Fibroblast of peridontal ligament (primary cell): Measurements from ENCODE around the gene AIRE.

Experiments
- DNase-seq: peaks from one replicate; pipeline ENCODE4 v3.0.0-alpha.2; 2010; ENCODE audit errors: extremely low read depth

The AIRE gene

DNA sequence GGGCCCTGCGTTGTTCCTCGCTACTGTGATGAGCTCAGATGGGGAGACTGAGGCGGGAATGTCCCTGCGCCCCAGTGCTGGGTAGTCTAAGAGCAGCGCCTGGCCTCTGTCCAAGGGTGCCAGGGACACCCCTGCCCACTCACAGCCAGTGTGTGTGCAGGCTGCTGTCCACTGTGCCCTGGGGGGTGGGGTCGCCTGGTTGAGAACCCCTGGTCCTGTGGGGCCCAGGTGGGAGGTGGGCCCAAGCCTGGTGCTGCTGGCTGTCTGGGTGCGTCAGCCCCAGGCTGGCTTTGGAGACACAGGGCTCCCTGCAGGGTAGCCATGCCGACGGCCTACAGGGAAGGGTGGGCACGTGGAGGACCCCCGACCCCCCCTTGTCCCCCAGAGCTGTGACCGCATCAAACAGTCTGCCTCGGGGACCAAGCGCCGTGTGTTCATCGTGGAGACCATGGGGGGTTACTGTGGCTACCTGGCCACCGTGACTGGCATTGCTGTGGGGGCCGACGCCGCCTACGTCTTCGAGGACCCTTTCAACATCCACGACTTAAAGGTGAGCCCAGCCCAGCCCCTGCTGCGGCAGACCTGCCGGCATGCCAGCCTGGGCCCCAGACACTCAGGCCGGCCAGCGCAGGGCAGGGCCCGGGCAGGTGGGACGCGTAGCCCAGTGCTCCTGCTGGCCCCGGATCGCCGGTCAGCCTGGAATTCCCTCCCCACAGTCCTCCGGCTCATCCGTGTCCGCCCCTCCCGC is 38.6 kb downstream of the AIRE start:
- no peak for DNase-seq

GRCh38 chr21:44324854-44325107 is 39.1 kb downstream of the AIRE start:
- DNase-seq, result no peak

GRCh38 chr21:44325386-44326271 is 40.0 kb downstream of the AIRE start:
- no peak for DNase-seq

- DNase-seq, result no peak
Observed at GRCh38 chr21:44326272-44326647, 40.6 kb downstream of the AIRE start.

DNA sequence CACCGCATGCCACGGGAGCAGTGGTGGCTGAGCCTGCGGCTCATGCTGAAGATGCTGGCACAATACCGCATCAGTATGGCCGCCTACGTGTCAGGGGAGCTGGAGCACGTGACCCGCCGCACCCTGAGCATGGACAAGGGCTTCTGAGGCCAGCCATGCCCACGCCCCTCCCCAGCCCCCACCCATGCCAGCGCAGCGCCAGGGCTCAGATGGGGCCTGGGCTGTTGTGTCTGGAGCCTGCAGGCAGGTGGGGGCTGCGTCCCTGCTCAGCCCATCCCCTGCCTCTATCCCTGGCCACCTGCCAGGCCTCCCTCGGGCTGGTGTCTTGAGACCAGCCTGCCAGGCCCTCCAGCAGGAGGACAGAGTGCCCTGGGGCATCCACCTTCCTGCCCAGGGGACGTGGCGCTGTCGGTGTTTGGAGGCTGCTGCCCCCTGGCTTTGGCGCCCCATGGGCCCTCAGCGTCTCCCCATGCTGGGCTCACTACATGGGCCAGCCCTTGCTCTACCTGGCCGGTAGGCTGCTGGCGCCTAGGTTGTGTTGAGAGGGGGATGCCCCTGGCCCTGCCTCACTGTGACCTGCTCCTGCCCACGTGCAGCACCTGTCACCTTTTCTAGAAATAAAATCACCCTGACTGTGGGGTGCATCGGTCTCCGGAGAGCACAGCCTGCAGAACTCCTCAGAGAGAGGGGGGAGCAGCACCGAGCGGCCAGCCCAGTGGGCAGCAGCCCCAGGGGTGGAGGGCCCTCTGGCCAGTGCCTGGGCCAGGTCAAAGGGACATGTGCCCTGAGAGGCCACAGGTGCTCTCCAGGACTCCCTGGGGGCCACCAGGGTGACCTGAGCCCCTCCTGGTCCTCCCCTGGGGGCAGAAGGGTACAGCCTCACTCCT is 41.3 kb downstream of the AIRE start:
- no peak for DNase-seq

GRCh38 chr21:44327603-44327974 is 41.9 kb downstream of the AIRE start:
- no peak for DNase-seq

DNA sequence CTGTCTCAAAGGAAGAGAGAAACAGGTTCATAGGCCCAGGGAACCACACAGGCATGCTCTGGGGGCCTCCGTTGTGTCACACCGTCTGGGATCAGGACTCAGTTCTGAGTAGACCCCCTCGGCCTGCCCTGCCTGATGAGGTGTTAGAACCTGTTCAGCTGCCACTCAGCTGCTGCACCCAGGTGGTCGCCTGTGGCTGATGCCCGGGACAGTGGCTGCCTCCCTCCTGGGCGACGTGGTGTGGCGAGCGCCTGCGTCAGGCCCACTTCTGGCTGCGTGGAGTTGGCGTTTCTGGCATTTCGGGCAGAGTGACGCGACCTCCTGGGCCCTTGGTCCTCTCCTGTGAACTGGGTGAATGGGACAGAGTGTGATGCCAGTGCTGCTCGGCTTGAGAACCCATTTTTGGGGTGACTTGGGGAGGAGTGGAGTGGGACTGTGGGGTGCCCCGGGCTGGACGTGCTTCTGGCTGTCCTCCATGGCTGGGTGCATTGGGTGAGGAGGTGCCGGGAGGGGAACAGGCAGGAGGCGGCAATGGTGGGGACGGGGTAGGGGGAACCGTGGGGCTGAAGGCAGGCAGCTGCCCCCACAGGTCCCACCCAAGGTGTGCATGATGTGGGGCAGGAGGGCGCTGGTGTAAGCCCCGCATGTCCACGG is 42.7 kb downstream of the AIRE start:
- no peak for DNase-seq

GRCh38 chr21:44329086-44329889 is 43.6 kb downstream of the AIRE start:
- no peak for DNase-seq

GRCh38 chr21:44329971-44330681 is 44.5 kb downstream of the AIRE start:
- no peak for DNase-seq

GRCh38 chr21:44330698-44331097 is 45.0 kb downstream of the AIRE start:
- no peak for DNase-seq

DNA sequence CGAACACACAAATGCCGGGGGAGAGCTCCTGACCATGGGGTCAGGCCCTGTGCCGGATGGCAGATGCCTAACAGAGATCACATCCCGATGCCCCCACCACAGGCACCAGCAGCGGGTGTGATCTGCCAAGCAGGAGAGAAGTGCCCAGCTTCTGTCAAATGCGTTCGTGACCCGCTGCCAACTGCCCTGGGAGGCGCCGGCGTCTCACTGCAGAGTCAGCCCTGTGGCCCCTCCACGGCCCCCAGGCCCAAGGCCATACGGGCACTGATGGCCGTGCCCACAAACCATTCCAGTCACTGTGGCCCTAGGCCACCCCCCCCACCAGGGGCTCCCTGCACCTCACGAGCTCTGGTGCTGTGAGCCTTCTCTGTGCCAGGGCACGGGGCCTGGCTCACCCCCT is 45.5 kb downstream of the AIRE start:
- DNase-seq, result no peak

GRCh38 chr21:44331650-44332307 is 46.1 kb downstream of the AIRE start:
- no peak for DNase-seq

- DNase-seq, result no peak
Observed at GRCh38 chr21:44332383-44332782, 46.7 kb downstream of the AIRE start.

DNA sequence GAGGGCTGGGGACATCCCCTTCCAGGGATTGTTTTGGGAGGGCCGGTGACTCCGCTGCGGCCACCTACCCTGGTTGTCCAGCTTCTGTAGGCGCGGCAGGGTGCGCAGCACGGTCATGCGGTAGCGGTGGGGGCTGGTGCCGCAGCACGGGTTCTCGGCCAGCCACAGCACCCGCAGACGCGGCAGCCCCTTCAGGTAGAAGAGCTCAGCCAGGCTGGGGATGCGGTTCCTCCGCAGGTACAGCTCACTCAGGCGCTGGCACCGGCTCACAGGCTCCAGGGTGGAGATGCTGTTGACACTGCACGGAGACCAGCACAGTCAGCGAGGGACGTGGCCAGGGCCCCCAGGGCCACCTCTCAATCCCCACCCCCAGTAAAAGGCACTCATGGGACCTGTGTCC is 47.3 kb downstream of the AIRE start:
- no peak for DNase-seq

GRCh38 chr21:44333509-44334328 is 48.0 kb downstream of the AIRE start:
- no peak for DNase-seq

DNA sequence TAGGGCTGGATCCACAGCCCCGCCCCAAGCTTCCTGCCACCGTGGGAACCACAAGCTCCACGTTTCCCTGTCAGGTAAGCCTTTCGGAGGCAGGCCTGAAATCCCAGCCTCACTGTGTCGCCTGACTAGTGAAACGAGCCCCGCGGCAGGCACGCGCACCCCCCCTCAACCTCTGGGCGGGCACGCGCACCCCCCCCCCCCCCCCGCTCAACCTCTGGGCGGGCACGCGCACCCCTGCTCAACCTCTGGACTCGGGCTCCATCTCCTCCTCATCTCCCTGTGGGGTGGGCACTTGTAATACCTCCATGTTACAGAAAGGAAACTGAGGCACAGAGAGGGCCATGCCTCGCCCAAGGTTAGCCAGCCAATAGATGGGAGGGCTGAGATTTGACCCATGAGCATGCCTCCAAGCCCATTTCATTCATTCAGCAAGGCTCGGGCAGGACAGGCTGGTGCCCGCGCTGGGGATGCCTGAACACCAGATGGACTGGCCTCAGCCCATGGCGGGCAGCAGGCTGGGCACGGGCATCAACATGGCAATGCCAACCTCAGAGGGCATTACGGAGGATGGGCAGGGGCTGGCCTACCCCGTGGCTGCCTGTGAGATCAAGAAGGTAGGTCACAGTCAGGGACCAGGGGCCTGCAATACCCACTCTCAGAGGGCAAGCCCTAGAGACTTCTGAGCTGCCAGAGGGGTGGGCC is 48.8 kb downstream of the AIRE start:
- no peak for DNase-seq

DNA sequence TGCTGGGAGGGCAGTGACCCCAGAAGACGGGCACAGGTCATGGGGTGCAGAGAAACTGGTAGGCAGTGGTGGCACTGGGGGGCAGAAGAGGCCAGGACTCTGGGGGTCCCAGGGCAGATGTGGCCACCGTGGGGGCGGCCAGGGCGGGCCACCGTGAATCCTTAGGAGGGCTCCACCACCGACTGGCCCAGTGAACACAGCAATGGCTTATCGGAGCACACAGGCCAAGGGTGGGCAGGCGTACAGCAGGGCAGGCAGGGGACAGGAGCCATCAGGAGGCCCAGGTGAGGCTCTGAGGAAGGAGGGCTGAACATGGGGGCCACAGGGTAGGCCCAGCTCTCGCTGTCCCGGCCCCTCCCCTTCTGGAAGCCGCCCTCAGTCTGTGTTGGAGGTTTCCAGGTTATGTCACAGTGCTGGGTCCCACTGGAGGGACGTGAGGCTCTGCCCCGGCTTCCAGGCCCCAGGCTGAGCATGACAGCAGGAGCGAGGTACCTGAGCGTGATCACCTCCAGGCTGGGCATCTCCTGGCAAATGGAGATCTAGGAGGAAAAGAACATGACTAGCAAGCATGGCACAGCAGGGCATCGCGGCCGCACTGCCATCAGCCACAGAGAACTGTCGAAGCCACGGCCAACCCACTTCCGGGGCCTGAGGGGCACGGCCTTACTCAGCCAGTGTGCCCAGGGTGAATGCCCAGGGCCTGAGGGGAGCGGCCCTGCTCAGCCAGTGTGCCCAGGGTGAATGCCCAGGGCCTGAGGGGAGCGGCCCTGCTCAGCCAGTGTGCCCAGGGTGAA is 49.8 kb downstream of the AIRE start:
- no peak for DNase-seq

DNA sequence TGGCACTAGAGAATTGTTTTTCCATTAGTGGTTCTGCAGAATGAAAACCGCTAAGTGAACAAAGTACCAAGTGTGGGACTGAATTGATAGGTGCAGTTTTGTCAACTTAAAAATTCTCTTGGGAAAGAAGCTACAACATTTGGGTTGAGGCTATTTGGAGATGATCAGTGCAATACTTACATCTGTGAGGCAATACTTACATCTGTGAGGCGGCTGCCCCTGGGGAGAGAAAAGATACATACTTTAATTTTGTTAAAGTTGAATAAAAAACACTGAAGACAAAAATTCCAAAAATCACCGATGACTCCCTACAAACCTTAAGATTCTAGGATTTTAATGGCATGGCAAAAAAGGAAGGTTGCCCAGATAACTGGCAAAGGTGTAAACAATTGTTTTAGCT is 51.8 kb downstream of the AIRE start:
- DNase-seq, result peak; percentile 39
